Coronary artery (tissue), 2 donors: ENCODE measurements around the gene PPP1R17.

Experiments used
- DNase-seq: peaks from one replicate; pipeline ENCODE4 v3.0.0-alpha.2; 2017; ENCODE audit warnings: low spot score
- H3K27ac ChIP-seq, 2 donors: fragments of 200-600 bp; sonication (generic); one replicate each; pipeline ENCODE4 v1.5.1; 2016 to 2019
- H3K4me3 ChIP-seq: fragments of 200-600 bp; sonication (generic); 2 replicates; pipeline ENCODE4 v1.5.1; 2016; ENCODE audit warnings: mild to moderate bottlenecking, moderate library complexity
- TF ChIP-seq, protein P1 (sequence below): fragments of 200-600 bp; sonication (generic); IDR thresholded peaks from one replicate; pipeline ENCODE4 v1.5.1; 2019; ENCODE audit warnings: antibody characterized with exemption

PPP1R17 gene

DNA sequence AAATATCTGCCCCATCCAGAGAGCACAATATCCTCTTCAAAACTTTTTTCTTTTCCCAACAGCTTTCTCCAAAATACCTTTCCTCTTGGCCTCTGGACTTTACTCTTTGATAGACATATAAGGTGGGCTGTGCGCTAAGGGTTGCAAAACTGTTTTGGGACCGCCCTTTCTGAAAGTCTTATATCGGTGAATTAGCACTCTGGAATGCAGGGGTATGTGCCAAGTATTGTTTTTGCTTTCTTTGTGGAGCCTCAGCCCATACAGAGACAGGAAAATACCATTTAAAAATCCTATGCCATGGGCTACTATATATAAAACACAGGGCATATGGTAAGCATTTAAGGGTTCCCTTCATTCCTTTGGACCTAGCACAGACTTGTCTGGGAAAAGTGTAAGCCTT, 37.7 kb downstream of the PPP1R17 start:
- Histone ChIP-seq H3K4me3 (no peak overlapping the region), H3K27ac (no peak overlapping the region)
- no peak for DNase-seq
- TF ChIP-seq, protein P1, sequence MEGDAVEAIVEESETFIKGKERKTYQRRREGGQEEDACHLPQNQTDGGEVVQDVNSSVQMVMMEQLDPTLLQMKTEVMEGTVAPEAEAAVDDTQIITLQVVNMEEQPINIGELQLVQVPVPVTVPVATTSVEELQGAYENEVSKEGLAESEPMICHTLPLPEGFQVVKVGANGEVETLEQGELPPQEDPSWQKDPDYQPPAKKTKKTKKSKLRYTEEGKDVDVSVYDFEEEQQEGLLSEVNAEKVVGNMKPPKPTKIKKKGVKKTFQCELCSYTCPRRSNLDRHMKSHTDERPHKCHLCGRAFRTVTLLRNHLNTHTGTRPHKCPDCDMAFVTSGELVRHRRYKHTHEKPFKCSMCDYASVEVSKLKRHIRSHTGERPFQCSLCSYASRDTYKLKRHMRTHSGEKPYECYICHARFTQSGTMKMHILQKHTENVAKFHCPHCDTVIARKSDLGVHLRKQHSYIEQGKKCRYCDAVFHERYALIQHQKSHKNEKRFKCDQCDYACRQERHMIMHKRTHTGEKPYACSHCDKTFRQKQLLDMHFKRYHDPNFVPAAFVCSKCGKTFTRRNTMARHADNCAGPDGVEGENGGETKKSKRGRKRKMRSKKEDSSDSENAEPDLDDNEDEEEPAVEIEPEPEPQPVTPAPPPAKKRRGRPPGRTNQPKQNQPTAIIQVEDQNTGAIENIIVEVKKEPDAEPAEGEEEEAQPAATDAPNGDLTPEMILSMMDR, result no peak

DNA sequence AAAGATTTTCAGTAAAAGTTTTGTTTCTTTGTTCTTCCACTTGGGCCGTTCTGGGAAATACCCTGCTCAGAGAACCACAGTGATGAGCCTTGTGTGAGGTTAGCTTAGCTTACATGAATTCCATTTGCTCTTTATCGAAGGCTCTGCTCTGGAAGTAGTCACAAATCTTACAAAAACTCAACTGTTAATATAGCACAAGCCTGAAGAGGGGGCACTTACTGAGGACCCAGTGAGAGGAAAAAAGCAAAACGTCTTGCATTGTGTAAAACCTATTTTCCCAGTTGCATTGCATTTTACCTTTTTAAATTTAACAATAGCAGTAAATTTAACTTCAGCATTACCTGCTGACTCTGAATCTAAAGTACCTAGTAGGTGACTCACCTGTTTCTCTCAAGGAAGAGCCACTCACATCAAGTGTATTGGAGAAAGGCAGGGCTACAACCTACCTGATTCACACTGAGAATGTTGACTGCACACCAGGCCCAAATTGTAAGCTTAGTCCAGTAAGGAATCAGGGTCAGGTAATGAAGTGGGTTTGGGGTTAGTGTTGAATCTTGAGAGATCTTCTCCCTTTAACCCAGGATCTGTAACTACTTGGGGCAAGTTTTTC, 42.3 kb downstream of the PPP1R17 start:
- DNase-seq, result no peak
- H3K4me3 ChIP-seq, result no peak overlapping the region
- no peak overlapping the region for H3K27ac ChIP-seq
- TF ChIP-seq, protein P1, result no peak

DNA sequence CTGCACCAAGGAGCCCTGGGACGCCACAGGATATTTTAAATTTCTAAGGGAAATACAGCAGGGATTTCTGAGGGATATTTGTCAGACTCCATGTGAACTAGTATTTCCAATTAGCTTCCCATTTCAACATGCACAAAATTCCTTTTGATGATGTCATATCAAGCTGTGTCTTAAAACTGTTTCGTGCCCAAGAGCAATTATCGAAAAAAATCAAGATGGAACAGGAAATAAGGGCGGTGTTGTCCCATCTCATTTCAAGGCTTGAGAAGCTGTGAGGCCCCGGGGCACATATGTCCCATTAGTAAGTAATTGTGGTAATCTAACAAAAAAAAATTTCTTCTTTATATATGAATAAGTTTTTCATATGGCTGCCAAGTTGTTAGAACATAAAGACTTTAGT, 47.4 kb downstream of the PPP1R17 start:
- no peak overlapping the region for H3K4me3 ChIP-seq
- TF ChIP-seq, protein P1, result no peak
- no peak overlapping the region for H3K27ac ChIP-seq
- no peak for DNase-seq

DNA sequence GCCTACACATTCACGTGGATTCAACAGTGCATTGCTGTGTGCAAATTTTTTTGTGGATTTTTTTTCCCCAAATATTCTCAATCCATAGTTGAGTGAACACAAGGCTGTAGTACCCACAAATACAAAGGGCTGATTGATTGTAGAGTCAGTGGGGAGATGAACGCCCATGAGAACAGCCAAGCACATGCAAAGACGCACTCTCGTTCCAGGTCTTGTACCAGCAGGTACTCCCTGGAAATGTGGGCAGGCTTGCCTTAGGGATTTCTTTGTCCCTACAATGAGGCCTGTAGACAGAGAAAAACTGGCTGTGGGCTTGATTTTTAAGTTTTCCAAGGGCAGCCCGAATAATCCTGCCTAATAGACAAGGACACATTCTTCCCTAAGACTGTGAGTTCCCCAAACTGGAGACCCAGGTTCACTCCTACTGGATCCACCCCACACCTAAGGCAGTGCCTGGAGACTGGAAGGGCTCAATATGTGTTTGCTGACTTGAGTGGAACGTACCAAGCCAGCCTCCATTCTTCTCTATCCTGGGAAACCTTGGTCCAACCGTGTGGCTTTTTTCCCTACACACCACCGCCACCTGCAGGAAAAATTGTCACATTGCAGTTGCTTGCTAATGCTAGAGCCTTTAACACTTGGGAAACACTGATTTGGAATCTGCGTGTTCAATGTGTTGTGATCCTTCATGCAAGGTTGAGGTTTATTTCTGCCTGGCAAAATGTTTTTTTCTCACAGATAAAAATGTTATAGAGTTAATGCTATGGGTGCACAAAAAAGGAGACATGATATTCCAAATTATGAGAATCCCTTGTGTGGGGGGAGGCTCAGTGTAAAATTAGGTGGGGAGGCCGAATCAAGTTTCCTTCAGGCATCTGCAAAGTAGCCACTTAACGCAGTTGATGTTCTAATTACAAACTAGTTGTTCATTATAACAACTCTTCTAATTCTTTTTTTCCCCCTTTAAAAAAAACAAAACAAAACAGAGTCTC, 49.3 kb downstream of the PPP1R17 start:
- H3K4me3 ChIP-seq, result no peak overlapping the region
- TF ChIP-seq, protein P1, result peak; percentile 57
- H3K27ac ChIP-seq, result no peak overlapping the region
- no peak for DNase-seq

DNA sequence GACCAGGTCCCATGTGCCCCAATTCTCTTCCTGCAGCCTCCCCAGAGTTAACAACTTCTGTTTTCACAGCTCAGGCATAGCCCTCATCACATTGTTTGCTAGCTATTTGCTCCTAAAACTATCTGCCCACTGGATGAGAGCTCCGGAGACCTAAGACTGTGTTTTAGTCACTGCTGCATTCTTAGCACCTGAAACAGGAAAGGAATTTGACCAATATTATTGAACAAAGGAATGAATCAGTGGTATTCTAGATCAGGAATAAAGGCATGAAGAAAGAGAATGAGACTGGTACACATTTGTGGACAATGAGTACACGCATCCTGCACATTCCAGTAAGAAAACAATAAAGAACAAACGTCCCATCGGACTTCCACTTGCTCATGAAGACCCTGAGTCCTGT, 54.8 kb downstream of the PPP1R17 start:
- TF ChIP-seq, protein P1, result no peak
- H3K4me3 ChIP-seq, result no peak overlapping the region
- no peak for DNase-seq

DNA sequence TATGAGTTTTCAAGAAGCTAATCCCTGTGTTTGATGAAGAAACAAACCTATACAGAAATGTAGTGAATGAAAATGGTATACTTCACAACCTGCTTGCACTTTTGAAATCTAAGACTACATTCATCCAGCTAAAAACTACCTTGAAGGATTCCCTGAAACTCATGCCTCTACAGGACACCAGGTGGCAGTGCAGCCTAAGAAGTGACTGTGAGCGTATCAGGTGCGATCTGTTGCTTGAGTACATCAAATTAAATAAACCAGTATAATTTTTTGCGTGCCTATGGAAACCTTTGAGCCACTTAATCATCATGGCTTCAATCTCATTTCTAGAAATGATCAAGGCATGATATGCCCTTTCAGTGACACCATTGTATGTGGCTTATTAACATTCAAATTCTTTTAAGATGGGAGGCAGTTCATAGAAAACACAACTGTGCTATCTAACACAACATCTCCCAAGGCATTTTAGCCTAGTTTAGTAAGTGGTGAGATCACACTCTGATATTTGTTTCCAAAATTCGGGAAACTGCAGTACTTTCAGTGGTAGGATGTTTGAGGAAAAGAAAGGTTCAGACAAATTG, 57.4 kb downstream of the PPP1R17 start:
- H3K4me3 ChIP-seq, result no peak overlapping the region
- no peak for DNase-seq
- H3K27ac ChIP-seq, result no peak overlapping the region
- TF ChIP-seq, protein P1, result peak; percentile 66

More for the DNA sequence above, 54.8 kb downstream of the PPP1R17 start:
- H3K27ac ChIP-seq, result no peak overlapping the region
